ENCODE results near the gene KSR2. TPM values are rescaled to one million over a fixed set of nuclear protein-coding genes. Genes with fewer than 3 reads are reported as not detected.
A peak's percentile ranks its signal among the peaks of the same experiment; 100 is the strongest.

KSR2 gene
- total RNA-seq, 4 donors from 2014 or later: 1.2 to 11.0 (median 2.2) TPM

DNA sequence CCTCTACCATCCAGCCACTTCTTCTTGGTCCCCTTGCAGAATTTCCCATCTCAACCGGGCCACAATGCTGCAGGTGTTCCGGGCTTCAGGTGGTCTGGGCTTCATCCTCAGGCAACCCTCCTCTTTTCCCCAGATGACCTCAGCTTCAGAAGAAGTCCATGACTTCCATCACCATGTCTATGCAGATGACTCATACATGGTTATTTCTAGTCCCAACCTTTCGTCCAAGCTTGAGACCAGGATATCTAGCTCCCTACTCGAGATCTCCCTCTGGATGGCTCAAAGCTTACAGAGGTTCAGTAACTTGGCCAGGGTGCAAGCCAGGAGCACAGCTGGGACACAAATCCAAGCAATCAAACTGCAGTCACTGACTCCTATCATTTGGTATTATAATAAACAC is 452.8 kb downstream of the KSR2 start:
- no peaks in the 10 kb centered on the region for H3K36me3 ChIP-seq
- no peak for TF ChIP-seq POLR2A (IDR thresholded peaks at IDR 0.05)
- TF ChIP-seq, protein P1, sequence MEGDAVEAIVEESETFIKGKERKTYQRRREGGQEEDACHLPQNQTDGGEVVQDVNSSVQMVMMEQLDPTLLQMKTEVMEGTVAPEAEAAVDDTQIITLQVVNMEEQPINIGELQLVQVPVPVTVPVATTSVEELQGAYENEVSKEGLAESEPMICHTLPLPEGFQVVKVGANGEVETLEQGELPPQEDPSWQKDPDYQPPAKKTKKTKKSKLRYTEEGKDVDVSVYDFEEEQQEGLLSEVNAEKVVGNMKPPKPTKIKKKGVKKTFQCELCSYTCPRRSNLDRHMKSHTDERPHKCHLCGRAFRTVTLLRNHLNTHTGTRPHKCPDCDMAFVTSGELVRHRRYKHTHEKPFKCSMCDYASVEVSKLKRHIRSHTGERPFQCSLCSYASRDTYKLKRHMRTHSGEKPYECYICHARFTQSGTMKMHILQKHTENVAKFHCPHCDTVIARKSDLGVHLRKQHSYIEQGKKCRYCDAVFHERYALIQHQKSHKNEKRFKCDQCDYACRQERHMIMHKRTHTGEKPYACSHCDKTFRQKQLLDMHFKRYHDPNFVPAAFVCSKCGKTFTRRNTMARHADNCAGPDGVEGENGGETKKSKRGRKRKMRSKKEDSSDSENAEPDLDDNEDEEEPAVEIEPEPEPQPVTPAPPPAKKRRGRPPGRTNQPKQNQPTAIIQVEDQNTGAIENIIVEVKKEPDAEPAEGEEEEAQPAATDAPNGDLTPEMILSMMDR (IDR thresholded peaks at IDR 0.05): no peak
- H3K9me3 ChIP-seq: no peaks in the 10 kb centered on the region
- peaks cover 17 to 44% of the 10 kb centered on the region in 2 donors for H3K4me1 ChIP-seq
- H3K27me3 ChIP-seq: no peaks in the 10 kb centered on the region
- DNase-seq: no peak
- H3K27ac ChIP-seq: no peak overlapping the region
- no peak overlapping the region for H3K4me3 ChIP-seq (replicated peaks in 1 of 3)
- 67 to 79% methylated on average over 4 of the region's 4 CpGs for WGBS, 2 donors
- intact Hi-C loops (cut with DNase I): no loop called here

DNA sequence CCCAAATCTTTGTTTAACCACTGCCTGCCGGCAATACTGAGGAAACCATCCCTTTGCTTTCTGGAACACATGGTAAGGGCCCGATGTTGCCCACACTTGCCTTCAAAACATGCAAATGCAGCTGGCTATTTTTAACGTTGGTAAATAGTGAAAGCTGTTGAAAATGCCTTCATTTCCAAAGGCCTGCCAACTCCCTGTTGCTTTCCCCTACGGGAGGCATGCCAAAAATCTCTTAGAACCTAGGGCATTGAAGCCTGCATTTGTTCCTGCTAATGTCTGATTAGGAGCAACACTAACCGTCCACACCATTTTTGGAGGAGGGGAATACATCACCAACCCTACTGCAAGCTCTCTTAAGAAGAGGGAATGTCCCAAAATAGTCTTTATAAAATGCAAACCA is 454.8 kb downstream of the KSR2 start:
- TF ChIP-seq, protein P1 (IDR thresholded peaks at IDR 0.05): no peak
- TF ChIP-seq POLR2A (IDR thresholded peaks at IDR 0.05): no peak
- intact Hi-C loops (cut with DNase I): no loop called here
- DNase-seq: peak; percentile 64 to 72
- H3K36me3 ChIP-seq: no peaks in the 10 kb centered on the region
- no peak overlapping the region for H3K4me3 ChIP-seq (replicated peaks in 1 of 3)
- no peaks in the 10 kb centered on the region for H3K9me3 ChIP-seq
- H3K27me3 ChIP-seq: no peaks in the 10 kb centered on the region
- H3K27ac ChIP-seq: peak overlapping the region; percentile 57 to 72 (median 70)
- peaks cover 12 to 24% of the 10 kb centered on the region in 2 donors for H3K4me1 ChIP-seq
- 13 to 15% methylated on average over 5 of the region's 5 CpGs for WGBS, 2 donors

DNA sequence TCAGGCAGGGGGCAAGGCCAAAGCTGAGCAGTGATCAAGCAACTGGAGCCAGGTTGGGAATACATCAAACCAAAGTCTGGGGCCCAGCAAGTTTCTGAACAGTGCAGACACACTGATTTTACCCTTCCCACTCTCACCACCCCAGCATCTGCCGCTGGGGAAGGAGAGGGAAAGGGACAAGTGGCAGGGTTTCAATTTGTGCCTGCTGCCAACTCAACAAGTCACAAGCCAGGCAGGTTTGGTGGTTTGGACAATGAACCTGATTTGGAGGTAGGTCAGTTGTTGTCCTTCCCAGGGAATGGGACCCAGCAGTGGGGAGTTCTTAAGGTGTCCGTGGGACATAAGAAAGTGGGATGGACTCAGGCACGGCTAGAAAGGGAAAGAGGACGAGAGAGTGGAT is 455.4 kb downstream of the KSR2 start:
- DNase-seq: peak; percentile 47 to 60
- intact Hi-C loops (cut with DNase I): no loop called here
- no peak overlapping the region for H3K4me3 ChIP-seq (replicated peaks in 1 of 3)
- no peaks in the 10 kb centered on the region for H3K27me3 ChIP-seq
- H3K4me1 ChIP-seq: peaks cover 10 to 19% of the 10 kb centered on the region in 2 donors
- H3K36me3 ChIP-seq: no peaks in the 10 kb centered on the region
- 65 to 69% methylated on average over 4 of the region's 4 CpGs for WGBS, 2 donors
- H3K27ac ChIP-seq: peak overlapping the region; percentile 57 to 72 (median 62)
- TF ChIP-seq POLR2A (IDR thresholded peaks at IDR 0.05): no peak
- TF ChIP-seq, protein P1 (IDR thresholded peaks at IDR 0.05): no peak
- H3K9me3 ChIP-seq: no peaks in the 10 kb centered on the region

DNA sequence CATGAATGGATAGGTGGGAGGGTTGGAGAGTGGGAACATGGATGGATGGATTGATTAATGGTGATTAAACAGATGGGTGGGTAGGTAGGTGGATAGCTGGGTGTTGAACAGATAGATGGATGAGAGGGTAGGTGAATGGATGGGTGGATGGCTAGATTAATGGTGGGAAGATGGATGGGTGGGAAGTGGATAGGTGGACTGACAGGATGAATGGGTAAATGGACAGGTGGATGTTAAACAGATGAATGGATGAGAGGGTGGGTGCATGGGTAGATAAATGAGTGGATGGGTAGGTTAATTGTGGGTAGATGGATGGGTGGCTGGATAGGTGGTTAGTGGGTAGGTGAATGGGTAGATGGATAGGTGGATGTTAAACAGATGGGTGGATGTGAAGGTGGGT is 460.3 kb downstream of the KSR2 start:
- no peak for DNase-seq
- Histone ChIP-seq H3K9me3 (no peaks in the 10 kb centered on the region), H3K4me3 (replicated peaks in 1 of 3) (no peak overlapping the region), H3K27ac (no peak overlapping the region), H3K4me1 (peaks cover 8 to 17% of the 10 kb centered on the region in 2 donors), H3K27me3 (no peaks in the 10 kb centered on the region), H3K36me3 (no peaks in the 10 kb centered on the region)
- TF ChIP-seq POLR2A (IDR thresholded peaks at IDR 0.05): no peak
- TF ChIP-seq, protein P1 (IDR thresholded peaks at IDR 0.05): no peak
- intact Hi-C loops (cut with DNase I): no loop called here

DNA sequence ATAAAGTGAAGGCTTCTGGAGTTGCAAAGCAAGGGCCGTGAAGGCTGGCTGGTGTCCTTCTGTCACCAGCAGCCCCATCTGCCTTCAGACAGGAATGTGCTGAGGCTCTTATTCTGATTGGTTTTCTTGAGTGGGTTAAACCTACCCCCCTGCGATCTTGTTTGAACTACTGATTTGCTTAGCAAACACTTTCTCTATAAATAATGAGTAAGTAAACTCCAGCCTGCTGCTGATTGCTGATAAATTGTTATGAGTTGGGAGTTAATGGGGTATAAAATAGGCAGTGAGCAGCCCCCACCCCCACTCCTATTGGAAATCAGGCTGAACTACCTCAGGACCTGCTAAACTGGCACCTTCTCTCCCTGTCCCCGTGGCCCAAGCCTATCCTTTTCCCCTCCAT is 461.2 kb downstream of the KSR2 start:
- Histone ChIP-seq H3K27me3 (no peaks in the 10 kb centered on the region), H3K9me3 (no peaks in the 10 kb centered on the region), H3K4me3 (replicated peaks in 1 of 3) (no peak overlapping the region), H3K36me3 (no peaks in the 10 kb centered on the region), H3K4me1 (peaks cover 4 to 21% of the 10 kb centered on the region in 2 donors), H3K27ac (no peak overlapping the region)
- intact Hi-C loops (cut with DNase I): no loop called here
- DNase-seq: no peak
- 31 to 47% methylated on average over 3 of the region's 3 CpGs for WGBS, 2 donors
- no peak for TF ChIP-seq POLR2A (IDR thresholded peaks at IDR 0.05)
- TF ChIP-seq, protein P1 (IDR thresholded peaks at IDR 0.05): no peak
